ENCODE measurements around the gene NKIRAS1.

DNA sequence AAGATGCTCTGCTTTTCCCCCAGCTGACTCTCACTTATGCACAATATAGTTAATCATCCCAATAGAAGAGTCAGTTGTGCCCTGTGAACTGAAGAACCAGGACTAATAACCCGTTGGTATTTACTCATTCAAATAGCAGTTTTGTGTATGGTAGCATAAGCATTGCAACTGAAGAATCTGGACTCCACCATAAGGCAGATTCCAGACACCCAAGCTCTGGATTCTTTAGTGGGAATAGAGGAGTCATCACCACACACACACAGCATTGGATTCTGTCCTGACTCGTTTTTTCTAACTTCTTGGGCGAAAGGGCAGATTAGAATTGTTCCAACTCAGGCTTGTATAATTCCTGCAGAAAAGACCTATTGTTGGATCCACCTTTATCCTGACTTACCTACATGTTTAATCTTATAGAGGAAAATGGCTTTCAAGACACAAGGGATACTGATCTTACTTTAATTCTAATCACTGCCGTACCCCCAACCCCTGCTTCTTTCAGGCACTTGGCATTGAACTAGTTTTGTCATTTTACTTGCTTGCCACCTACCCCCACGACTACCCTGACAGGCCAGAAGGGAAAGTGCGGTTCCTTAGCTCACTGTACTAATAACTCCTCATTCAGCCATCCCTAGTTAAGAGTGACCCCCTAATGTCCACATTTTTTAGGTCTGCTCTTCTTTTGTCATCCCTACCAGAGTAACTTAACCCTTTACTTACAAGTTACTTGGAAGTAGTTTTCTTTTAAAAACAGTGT lies 42.3 kb downstream of the NKIRAS1 start:
- TF ChIP-seq EZH2 (IDR thresholded peaks at IDR 0.05) = no peak
- TF ChIP-seq CTCF (IDR thresholded peaks at IDR 0.05) = no peak
- TF ChIP-seq EZH2phosphoT487 (IDR thresholded peaks at IDR 0.05) = no peak

Measured in neural progenitor cell (in vitro differentiated cells).